Measurements from ENCODE around the gene ADAM19. TPM values are rescaled to one million over a fixed set of nuclear protein-coding genes. Genes with fewer than 3 reads are reported as not detected.

ADAM19 gene
- polyA plus RNA-seq, 1 of the 3 experiments (the other 2 are of a cell fraction) = 46.9 TPM

DNA sequence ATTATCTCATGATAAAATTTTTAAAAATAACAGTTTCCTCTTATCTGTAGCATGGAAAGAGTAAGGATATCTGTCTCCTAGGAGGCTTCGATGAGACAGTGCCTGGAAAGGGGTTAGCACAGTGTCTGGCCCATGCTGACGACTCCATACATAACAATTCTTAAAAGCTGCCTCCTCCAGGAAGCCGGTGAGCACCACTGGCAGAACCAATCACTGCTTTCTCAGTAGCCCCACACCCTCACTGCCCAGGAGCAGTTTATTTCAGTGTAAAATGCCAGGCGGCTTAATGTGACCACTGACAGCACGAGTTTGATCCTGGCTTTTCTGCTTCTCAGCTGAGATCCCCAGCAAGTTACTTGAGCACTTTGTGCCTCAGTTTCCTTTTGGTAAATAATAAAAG lies 116.7 kb downstream of the ADAM19 start (continued):
- TF ChIP-seq, protein P1, sequence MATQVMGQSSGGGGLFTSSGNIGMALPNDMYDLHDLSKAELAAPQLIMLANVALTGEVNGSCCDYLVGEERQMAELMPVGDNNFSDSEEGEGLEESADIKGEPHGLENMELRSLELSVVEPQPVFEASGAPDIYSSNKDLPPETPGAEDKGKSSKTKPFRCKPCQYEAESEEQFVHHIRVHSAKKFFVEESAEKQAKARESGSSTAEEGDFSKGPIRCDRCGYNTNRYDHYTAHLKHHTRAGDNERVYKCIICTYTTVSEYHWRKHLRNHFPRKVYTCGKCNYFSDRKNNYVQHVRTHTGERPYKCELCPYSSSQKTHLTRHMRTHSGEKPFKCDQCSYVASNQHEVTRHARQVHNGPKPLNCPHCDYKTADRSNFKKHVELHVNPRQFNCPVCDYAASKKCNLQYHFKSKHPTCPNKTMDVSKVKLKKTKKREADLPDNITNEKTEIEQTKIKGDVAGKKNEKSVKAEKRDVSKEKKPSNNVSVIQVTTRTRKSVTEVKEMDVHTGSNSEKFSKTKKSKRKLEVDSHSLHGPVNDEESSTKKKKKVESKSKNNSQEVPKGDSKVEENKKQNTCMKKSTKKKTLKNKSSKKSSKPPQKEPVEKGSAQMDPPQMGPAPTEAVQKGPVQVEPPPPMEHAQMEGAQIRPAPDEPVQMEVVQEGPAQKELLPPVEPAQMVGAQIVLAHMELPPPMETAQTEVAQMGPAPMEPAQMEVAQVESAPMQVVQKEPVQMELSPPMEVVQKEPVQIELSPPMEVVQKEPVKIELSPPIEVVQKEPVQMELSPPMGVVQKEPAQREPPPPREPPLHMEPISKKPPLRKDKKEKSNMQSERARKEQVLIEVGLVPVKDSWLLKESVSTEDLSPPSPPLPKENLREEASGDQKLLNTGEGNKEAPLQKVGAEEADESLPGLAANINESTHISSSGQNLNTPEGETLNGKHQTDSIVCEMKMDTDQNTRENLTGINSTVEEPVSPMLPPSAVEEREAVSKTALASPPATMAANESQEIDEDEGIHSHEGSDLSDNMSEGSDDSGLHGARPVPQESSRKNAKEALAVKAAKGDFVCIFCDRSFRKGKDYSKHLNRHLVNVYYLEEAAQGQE (IDR thresholded peaks at IDR 0.05; ENCODE audit: low read depth, low read length) = no peak

DNA sequence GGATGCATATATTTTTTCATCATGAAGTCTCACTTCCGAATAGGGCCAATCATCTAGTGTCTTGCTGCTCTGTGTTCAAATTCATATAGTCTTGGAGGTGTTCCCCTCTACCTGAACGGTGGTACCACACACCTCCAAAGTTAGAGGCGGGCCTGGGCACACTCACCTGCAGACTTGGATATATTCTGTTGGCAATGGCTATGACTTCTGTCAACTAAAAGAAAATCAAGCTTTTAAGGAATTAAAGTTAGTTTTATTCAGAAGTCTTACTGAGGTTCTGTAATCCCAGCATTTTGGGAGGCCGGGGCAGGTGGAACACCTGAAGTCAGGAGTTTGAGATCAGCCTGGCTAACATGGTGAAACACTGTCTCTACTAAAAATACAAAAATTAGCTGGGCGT lies 118.2 kb downstream of the ADAM19 start:
- Histone ChIP-seq H4K20me1 (ENCODE audit: insufficient read depth) (no peaks in the 10 kb centered on the region), H2AFZ (ENCODE audit: low read depth) (no peak overlapping the region), H3K4me2 (no peak overlapping the region), H3K79me2 (ENCODE audit: insufficient read depth) (peaks cover 13% of the 10 kb centered on the region), H3K27me3 (ENCODE audit: insufficient read depth) (no peaks in the 10 kb centered on the region), H3K27ac (ENCODE audit: low read depth in 2 of 2, low read length in 1 of 2) (no peak overlapping the region), H3K9ac (no peak overlapping the region), H3K4me3 (ENCODE audit: low read depth in 2 of 2, low read length in 1 of 2) (no peak overlapping the region), H3K36me3 (replicated peaks in 1 of 2; ENCODE audit: control insufficient read depth in 1 of 2, insufficient read depth in 2 of 2, low read length in 1 of 2) (no peaks in the 10 kb centered on the region), H3K4me1 (ENCODE audit: control insufficient read depth in 1 of 2, insufficient read depth in 2 of 2, low read depth in 1 of 2, low read length in 1 of 2) (peaks cover 0 to 11% of the 10 kb centered on the region in 2 experiments; a peak in 2 of 4 replicates), H3F3A (replicated peaks; ENCODE audit: insufficient read depth) (no peaks in the 10 kb centered on the region), H3K9me2 (no peaks in the 10 kb centered on the region), H3K9me3 (no peaks in the 10 kb centered on the region)
- POLR2A ChIA-PET = no interaction called here
- no peak for TF ChIP-seq MEF2A (IDR thresholded peaks at IDR 0.05; ENCODE audit: borderline replicate concordance, low read depth)
- TF ChIP-seq YY1 (IDR thresholded peaks at IDR 0.05; ENCODE audit: low read depth) = no peak
- TF ChIP-seq GABPA (IDR thresholded peaks at IDR 0.05; ENCODE audit: low read depth) = no peak
- TF ChIP-seq, protein P2, sequence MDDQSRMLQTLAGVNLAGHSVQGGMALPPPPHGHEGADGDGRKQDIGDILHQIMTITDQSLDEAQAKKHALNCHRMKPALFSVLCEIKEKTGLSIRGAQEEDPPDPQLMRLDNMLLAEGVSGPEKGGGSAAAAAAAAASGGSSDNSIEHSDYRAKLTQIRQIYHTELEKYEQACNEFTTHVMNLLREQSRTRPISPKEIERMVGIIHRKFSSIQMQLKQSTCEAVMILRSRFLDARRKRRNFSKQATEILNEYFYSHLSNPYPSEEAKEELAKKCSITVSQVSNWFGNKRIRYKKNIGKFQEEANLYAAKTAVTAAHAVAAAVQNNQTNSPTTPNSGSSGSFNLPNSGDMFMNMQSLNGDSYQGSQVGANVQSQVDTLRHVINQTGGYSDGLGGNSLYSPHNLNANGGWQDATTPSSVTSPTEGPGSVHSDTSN (IDR thresholded peaks at IDR 0.05) = no peak
- no peak for TF ChIP-seq RFX5 (IDR thresholded peaks at IDR 0.05; ENCODE audit: low read length)
- no peak for TF ChIP-seq JUND (IDR thresholded peaks at IDR 0.05)
- TF ChIP-seq ZBTB33 (IDR thresholded peaks at IDR 0.05; ENCODE audit: borderline replicate concordance, low read depth) = no peak
- no peak for TF ChIP-seq GATA2 (CRISPR knock-in tag; IDR thresholded peaks at IDR 0.05)
- no peak for TF ChIP-seq FOXM1 (IDR thresholded peaks at IDR 0.05; ENCODE audit: low read depth)
- no peak for TF ChIP-seq NRF1 (IDR thresholded peaks at IDR 0.05; ENCODE audit: low read depth, low read length)
- no peak for TF ChIP-seq ELF1 (IDR thresholded peaks at IDR 0.05)
- no peak for TF ChIP-seq TAF1 (IDR thresholded peaks at IDR 0.05; ENCODE audit: borderline replicate concordance, low read depth, low read length)
- TF ChIP-seq EP300 (IDR thresholded peaks at IDR 0.05; ENCODE audit: borderline replicate concordance in 1 of 2, low read depth in 1 of 2, low read length in 1 of 2) = no peak
- TF ChIP-seq EZH2phosphoT487 (IDR thresholded peaks at IDR 0.05; ENCODE audit: borderline replicate concordance, low read depth) = no peak
- TF ChIP-seq USF1 (IDR thresholded peaks at IDR 0.05; ENCODE audit: borderline replicate concordance, low read depth) = no peak
- TF ChIP-seq MAX (IDR thresholded peaks at IDR 0.05; ENCODE audit: low read depth) = no peak
- no peak for DNase-seq
- CTCF ChIA-PET = interaction anchor here (1.0 to 4.0 kb wide), 2 partner anchors 15 to 82 kb away, joined by 3 to 19 read pairs; no protein-coding TSS in a partner anchor
- 91% methylated on average over 5 of the region's 5 CpGs for WGBS (ENCODE audit: low lambda C conversion rate)

Measured in SK-N-SH (cell line).